HCT116 (cell line): ENCODE results near the gene PTMS. TPM values are rescaled to one million over a fixed set of nuclear protein-coding genes. Genes with fewer than 3 reads are reported as not detected.

Experiments used
- CBX3 ChIP-seq: IDR thresholded peaks from 2 replicates; pipeline ENCODE4 v1.6.1; 2012; ENCODE audit warnings: low read depth
- EGR1 ChIP-seq: IDR thresholded peaks from 2 replicates; pipeline ENCODE4 v1.6.1; 2012; ENCODE audit warnings: low read depth
- MAX ChIP-seq: IDR thresholded peaks from 2 replicates; pipeline ENCODE4 v1.6.1; 2012
- POLR2AphosphoS5 ChIP-seq: IDR thresholded peaks from 2 replicates; pipeline ENCODE4 v1.6.1; 2011; ENCODE audit warnings: mild to moderate bottlenecking, low read depth, low read length, moderate library complexity
- ZBTB33 ChIP-seq: IDR thresholded peaks from 2 replicates; pipeline ENCODE4 v1.6.1; 2011; ENCODE audit warnings: mild to moderate bottlenecking, low read length, moderate library complexity; ENCODE audit not compliant: insufficient replicate concordance; ENCODE audit errors: extremely low read depth
- total RNA-seq: library from RNA; stranded (reverse); gene quantifications from one replicate; pipeline ENCODE4 v1.2.1, GENCODE V29; 2021; ENCODE audit not compliant: unreplicated experiment
- TF ChIP-seq, protein P1 (sequence below), 3 experiments: fragments of 200-600 bp in 1 of 3; sonication (generic) in 1 of 3; IDR thresholded peaks in 2 of 3; conservative IDR thresholded peaks in 1 of 3; 2 replicates each; pipeline ENCODE4 v1.5.1; 2012 to 2017; ENCODE audit warnings: low read depth in 2 of 3, low read length in 2 of 3, antibody characterized with exemption in 1 of 3, borderline replicate concordance in 1 of 3, control low read depth in 1 of 3, mild to moderate bottlenecking in 1 of 3, mixed read lengths in 1 of 3, mixed run types in 1 of 3, moderate library complexity in 1 of 3; ENCODE audit not compliant: insufficient read depth in 1 of 3

The PTMS gene
- total RNA-seq, 1 experiment from 2014 or later: 494 TPM

DNA sequence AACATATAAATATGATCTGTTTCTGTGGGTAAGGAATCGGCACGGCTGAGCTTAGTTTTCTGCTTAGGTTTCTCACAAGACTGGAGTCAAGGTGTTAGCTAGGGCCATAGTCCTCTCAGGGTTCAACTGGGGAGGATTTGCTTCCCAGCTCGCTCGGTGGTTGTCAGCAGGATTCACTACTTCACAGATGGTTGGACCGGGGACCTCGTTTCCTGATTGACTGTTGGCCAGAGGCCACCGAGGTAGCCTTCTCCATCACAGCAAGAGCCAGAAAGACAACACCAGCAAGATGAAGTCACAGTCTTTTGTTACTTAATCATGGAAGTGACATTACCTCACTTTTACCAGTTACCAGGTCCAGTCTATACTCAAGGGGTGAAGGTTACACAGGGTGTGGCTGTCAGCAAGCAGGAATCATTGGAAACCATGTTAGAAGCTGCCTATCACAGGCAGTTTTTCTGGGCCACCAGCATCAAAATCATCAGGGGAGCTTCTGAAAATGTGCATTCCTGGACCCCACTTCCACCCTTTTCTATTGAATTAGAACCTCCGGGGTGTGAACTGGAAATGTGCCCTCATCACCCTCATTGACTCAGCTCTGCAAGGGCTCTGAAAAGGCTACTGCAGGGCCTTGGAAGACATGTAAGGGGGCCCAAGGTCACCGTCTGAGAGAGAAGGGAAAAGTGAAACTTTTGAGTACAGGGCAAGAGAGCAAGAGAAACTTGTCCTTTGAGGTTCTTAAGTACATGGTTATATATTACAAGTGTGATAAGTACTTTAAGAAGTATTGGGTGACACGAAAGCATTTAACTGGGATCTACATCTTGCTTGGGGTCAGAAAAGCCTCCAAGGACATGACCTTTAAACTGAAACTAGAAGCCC, 31.4 kb upstream of the PTMS start (continued):
- TF ChIP-seq, protein P1, sequence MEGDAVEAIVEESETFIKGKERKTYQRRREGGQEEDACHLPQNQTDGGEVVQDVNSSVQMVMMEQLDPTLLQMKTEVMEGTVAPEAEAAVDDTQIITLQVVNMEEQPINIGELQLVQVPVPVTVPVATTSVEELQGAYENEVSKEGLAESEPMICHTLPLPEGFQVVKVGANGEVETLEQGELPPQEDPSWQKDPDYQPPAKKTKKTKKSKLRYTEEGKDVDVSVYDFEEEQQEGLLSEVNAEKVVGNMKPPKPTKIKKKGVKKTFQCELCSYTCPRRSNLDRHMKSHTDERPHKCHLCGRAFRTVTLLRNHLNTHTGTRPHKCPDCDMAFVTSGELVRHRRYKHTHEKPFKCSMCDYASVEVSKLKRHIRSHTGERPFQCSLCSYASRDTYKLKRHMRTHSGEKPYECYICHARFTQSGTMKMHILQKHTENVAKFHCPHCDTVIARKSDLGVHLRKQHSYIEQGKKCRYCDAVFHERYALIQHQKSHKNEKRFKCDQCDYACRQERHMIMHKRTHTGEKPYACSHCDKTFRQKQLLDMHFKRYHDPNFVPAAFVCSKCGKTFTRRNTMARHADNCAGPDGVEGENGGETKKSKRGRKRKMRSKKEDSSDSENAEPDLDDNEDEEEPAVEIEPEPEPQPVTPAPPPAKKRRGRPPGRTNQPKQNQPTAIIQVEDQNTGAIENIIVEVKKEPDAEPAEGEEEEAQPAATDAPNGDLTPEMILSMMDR (IDR thresholded peaks at IDR 0.05 in 2 of 3, conservative IDR thresholded peaks at IDR 0.05 in 1 of 3; ENCODE audit: borderline replicate concordance in 1 of 3, insufficient read depth in 1 of 3, low read depth in 2 of 3, low read length in 2 of 3): no peak
- TF ChIP-seq EGR1: no peak
- no peak for TF ChIP-seq POLR2AphosphoS5
- TF ChIP-seq CBX3: no peak
- no peak for TF ChIP-seq MAX
- no peak for TF ChIP-seq ZBTB33
- TF ChIP-seq, all 23 proteins: peak for 0
